Placental pericyte (primary cell): ENCODE measurements around the gene RHEB. TPM values are rescaled to one million over a fixed set of nuclear protein-coding genes. Genes with fewer than 3 reads are reported as not detected.

Source experiments
- small RNA-seq: library from RNA; depleted of rRNA; stranded (forward); fragments of <200 nt; gene quantifications from one replicate; pipeline ENCODE3, GENCODE V24; 2012; ENCODE audit warnings: low replicate concordance
- total RNA-seq: library from RNA; depleted of rRNA; stranded (reverse); fragments of >200 nt; gene quantifications from 2 replicates; pipeline ENCODE4 v1.2.3, GENCODE V29; 2012

Gene RHEB
- total RNA-seq = 61.1 and 94.1 TPM in 2 replicates

DNA sequence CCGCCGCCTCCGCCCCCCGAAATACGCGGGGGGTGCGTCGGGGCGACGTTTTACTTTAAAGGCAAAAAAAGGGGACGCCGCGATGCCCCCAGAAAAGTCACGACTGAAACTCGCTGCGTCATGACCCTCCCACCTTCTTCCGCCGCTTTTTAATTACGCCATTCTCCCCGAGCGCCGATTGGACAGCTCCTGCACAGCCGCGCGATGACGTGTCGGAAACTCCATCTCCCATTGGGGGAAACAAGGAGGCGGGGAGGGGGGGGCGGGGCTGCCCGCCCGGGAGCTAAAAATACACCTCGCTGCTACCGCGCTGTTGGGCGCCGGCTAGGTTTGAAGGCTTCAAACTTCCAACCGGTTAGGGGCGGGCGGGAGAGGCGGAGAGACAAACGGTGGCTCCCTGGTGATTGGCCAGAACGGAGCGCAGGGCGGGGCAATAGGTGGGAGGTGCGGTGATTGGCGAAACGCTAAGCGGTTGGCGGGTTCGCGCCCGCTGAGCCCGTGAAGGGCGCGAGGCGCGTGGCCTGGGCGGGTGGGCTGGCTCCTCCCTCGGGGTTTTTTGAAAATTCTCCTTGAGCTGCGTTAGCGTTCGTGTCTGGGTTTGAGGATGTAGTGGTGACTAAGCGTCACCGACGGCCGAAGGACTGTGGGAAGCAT, at the start of gene RHEB:
TSS of gene RHEB (minus strand) at position 131 of the 654 bp plus-strand sequence. CDS start 384 bp downstream, outside the sequence.

DNA sequence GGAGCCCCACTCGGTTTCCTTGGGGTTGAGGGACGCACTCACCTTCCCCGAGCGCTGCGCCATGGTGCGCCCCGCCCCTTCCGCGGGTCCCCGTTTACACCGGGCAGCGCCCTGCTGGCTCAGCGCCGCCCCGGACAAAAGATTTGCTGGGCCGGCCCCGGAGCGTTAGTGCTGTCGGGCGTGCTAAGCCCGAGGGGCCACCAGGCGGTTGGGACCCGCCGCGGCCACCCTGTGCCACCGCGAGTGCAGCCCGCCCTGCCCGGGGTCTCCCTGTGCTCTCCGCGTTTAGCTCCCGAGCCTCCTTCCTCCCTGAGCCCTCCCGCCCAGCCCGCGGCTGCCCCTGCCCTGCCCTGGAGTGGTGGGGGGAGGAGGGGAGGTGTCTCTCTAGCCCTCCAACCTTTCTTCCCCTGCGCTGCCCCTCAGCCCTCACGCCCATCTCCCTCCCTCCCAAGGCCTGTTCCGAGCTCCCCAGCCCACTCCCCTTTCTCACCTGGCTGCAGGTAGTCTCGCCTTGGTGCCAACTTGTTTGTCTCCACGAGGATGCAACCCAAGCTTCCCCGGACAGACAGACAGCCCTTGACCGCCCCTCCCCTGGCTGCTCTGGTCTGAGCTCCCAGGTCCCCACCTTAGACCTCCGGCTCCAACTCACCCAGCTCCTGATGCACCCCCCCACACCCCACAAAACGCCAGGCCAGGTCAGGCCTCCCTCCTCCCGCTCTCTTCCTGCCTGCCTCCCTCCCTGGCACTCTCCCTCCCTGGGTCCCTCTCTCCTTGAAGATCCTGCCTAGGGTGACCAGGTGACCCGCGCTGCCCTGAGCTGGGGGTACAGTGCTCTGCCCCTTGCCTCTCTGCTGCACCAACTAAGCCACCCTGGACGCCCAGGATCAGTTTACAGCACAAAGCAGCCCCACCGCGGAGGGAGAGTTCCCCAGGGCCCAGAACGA, 79.6 kb downstream of the RHEB start, which contains the start of gene CRYGN:
TSS of gene CRYGN (minus strand) at position 287 of the 944 bp plus-strand sequence. CDS start at position 63, 224 bp downstream.

Small RNA genes lying within 50 kb of the gene (small RNA-seq; reads per million reads assigned to genes)
- gene MIR3907 (not detected), gene RN7SL76P (not detected)

Other genes with a start within 250 kb of the RHEB start
- gene NUB1, start 178.1 kb downstream of the RHEB start, total RNA-seq = 30.8 and 68.1 TPM in 2 replicates
- 3.1 TPM in 1 of 2 replicates, not detected in the other for gene WDR86, start 109.9 kb downstream of the RHEB start, total RNA-seq
- gene CRYGN, start 79.8 kb downstream of the RHEB start, total RNA-seq = not detected in 2 replicates